Suprapubic skin (tissue), 4 donors: ENCODE data around the gene ZMAT5. TPM values are rescaled to one million over a fixed set of nuclear protein-coding genes. Genes with fewer than 3 reads are reported as not detected.

Experiments used
- DNase-seq, 2 donors: peaks; one replicate each; pipeline ENCODE4 v3.0.0-alpha.2; 2019; ENCODE audit warnings: low spot score in 2 of 2
- H3K27ac ChIP-seq: fragments of 200-600 bp; sonication (generic); one replicate; pipeline ENCODE4 v1.5.1; 2019
- H3K27me3 ChIP-seq: fragments of 200-600 bp; sonication (generic); one replicate; pipeline ENCODE4 v1.5.1; 2019
- H3K36me3 ChIP-seq: fragments of 200-600 bp; sonication (generic); one replicate; pipeline ENCODE4 v1.5.1; 2019
- H3K4me1 ChIP-seq: fragments of 200-600 bp; sonication (generic); one replicate; pipeline ENCODE4 v1.5.1; 2019
- H3K4me3 ChIP-seq: fragments of 200-600 bp; sonication (generic); one replicate; pipeline ENCODE4 v1.5.1; 2019; ENCODE audit warnings: mild to moderate bottlenecking
- H3K9me3 ChIP-seq: fragments of 200-600 bp; sonication (generic); one replicate; pipeline ENCODE4 v1.5.1; 2019
- EP300 ChIP-seq: sonication (generic); formaldehyde crosslinking; IDR thresholded peaks from one replicate; pipeline ENCODE4 v1.6.1; 2017; ENCODE audit warnings: antibody characterized with exemption
- POLR2A ChIP-seq, 2 donors: fragments of 450-650 bp; IDR thresholded peaks; one replicate each; pipeline ENCODE4 v1.6.1; 2017; ENCODE audit warnings: antibody characterized with exemption in 2 of 2, mild to moderate bottlenecking in 2 of 2, moderate library complexity in 2 of 2
- POLR2AphosphoS5 ChIP-seq, 3 donors: sonication (generic); formaldehyde crosslinking; IDR thresholded peaks; one replicate each; pipeline ENCODE4 v1.6.1; 2017; ENCODE audit warnings: antibody characterized with exemption in 3 of 3
- WGBS: methylation state at CpG from one replicate; pipeline ENCODE4 v1.1.5; 2018; 5-methylcytosine and 5-hydroxymethylcytosine counted together
- total RNA-seq, 4 donors: library from RNA; depleted of rRNA; stranded (reverse); fragments of >200 nt; gene quantifications; one replicate each; pipeline ENCODE4 v1.1.0, GENCODE V29; 2016
- TF ChIP-seq, protein P1 (sequence below), 2 donors: fragments of 200-600 bp in 1 of 2; fragments of 450-650 bp in 1 of 2; sonication (generic) in 1 of 2; IDR thresholded peaks; one replicate each; pipeline ENCODE4 v1.5.1; 2016 to 2019; ENCODE audit warnings: antibody characterized with exemption in 2 of 2, mild to moderate bottlenecking in 1 of 2, moderate library complexity in 1 of 2

ZMAT5 gene
- total RNA-seq, 4 donors from 2014 or later: 16.3 to 28.2 (median 23.1) TPM

GRCh38 chr22:29813563-29813962 is 46.8 kb upstream of the ZMAT5 start:
- no peak for TF ChIP-seq EP300
- TF ChIP-seq, protein P1, sequence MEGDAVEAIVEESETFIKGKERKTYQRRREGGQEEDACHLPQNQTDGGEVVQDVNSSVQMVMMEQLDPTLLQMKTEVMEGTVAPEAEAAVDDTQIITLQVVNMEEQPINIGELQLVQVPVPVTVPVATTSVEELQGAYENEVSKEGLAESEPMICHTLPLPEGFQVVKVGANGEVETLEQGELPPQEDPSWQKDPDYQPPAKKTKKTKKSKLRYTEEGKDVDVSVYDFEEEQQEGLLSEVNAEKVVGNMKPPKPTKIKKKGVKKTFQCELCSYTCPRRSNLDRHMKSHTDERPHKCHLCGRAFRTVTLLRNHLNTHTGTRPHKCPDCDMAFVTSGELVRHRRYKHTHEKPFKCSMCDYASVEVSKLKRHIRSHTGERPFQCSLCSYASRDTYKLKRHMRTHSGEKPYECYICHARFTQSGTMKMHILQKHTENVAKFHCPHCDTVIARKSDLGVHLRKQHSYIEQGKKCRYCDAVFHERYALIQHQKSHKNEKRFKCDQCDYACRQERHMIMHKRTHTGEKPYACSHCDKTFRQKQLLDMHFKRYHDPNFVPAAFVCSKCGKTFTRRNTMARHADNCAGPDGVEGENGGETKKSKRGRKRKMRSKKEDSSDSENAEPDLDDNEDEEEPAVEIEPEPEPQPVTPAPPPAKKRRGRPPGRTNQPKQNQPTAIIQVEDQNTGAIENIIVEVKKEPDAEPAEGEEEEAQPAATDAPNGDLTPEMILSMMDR (IDR thresholded peaks at IDR 0.05): no peak
- TF ChIP-seq POLR2AphosphoS5 (IDR thresholded peaks at IDR 0.05): no peak
- no peak for TF ChIP-seq POLR2A (IDR thresholded peaks at IDR 0.05)
- Histone ChIP-seq H3K9me3 (no peaks in the 10 kb centered on the region), H3K27me3 (no peaks in the 10 kb centered on the region), H3K4me1 (peaks cover 25% of the 10 kb centered on the region), H3K27ac (no peak overlapping the region), H3K4me3 (no peak overlapping the region), H3K36me3 (peaks cover 77% of the 10 kb centered on the region)
- 77% methylated on average over 3 of the region's 3 CpGs for WGBS
- no peak for DNase-seq

DNA sequence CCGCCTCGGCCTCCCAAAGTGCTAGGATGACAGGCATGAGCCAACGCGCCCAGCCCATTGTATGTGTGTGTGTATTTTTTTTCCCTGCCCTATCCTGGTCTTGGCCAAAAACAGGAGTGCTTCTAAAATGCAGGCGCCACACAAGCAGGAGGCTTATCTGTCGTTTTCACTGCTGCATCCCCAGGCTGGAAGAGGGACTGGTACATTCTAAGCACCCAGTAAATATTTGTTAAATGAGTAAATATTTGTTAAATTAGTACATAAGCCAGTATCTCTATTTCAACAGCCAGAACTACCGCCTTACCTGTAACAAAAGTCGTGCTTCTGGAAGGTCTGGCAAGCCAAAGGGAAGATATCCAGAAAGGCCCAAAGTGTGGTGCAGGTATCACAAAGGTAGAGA is 46.3 kb upstream of the ZMAT5 start:
- H3K27ac ChIP-seq: no peak overlapping the region
- no peaks in the 10 kb centered on the region for H3K9me3 ChIP-seq
- no peak for DNase-seq
- WGBS: 88% methylated on average over 8 of the region's 8 CpGs
- H3K36me3 ChIP-seq: peaks cover 79% of the 10 kb centered on the region
- no peak overlapping the region for H3K4me3 ChIP-seq
- H3K27me3 ChIP-seq: no peaks in the 10 kb centered on the region
- peaks cover 25% of the 10 kb centered on the region for H3K4me1 ChIP-seq
- TF ChIP-seq, protein P1 (IDR thresholded peaks at IDR 0.05): no peak
- TF ChIP-seq POLR2A (IDR thresholded peaks at IDR 0.05): no peak
- no peak for TF ChIP-seq POLR2AphosphoS5 (IDR thresholded peaks at IDR 0.05)
- TF ChIP-seq EP300: no peak

DNA sequence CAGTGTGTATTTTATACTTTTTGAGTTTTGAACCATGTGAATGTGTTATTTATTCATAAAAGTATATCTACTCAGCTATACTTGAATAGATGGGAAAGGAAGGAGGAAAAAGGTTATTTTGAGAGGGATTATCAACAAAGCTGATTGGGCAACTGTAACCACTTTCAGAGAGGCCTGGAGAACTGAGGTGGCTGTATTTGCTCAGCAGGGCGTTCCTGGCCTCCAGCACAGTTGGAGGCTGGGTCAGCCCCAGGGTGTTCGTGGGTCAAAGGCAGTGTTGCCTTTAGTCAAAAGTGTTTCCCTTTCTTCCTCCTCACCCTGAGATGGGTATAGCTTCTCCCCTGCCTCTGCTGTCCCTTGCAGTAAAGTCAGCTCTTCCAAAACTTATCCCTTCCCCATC is 44.6 kb upstream of the ZMAT5 start:
- 84% methylated on average over 2 of the region's 2 CpGs for WGBS
- DNase-seq: no peak
- peaks cover 12% of the 10 kb centered on the region for H3K4me1 ChIP-seq
- TF ChIP-seq EP300 (no peak), POLR2AphosphoS5 (IDR thresholded peaks at IDR 0.05) (no peak), POLR2A (IDR thresholded peaks at IDR 0.05) (no peak)
- TF ChIP-seq, protein P1 (IDR thresholded peaks at IDR 0.05): no peak
- no peaks in the 10 kb centered on the region for H3K9me3 ChIP-seq
- no peak overlapping the region for H3K4me3 ChIP-seq
- peaks cover 86% of the 10 kb centered on the region for H3K36me3 ChIP-seq
- no peak overlapping the region for H3K27ac ChIP-seq
- H3K27me3 ChIP-seq: no peaks in the 10 kb centered on the region

GRCh38 chr22:29810216-29810615 is 43.4 kb upstream of the ZMAT5 start:
- Histone ChIP-seq H3K4me3 (no peak overlapping the region), H3K27me3 (no peaks in the 10 kb centered on the region), H3K4me1 (peaks cover under 1% of the 10 kb centered on the region), H3K27ac (no peak overlapping the region), H3K36me3 (peaks cover 91% of the 10 kb centered on the region), H3K9me3 (no peaks in the 10 kb centered on the region)
- 80% methylated on average over 2 of the region's 2 CpGs for WGBS
- no peak for DNase-seq
- TF ChIP-seq EP300 (no peak), POLR2AphosphoS5 (IDR thresholded peaks at IDR 0.05) (no peak), POLR2A (IDR thresholded peaks at IDR 0.05) (no peak)
- TF ChIP-seq, protein P1 (IDR thresholded peaks at IDR 0.05): no peak

DNA sequence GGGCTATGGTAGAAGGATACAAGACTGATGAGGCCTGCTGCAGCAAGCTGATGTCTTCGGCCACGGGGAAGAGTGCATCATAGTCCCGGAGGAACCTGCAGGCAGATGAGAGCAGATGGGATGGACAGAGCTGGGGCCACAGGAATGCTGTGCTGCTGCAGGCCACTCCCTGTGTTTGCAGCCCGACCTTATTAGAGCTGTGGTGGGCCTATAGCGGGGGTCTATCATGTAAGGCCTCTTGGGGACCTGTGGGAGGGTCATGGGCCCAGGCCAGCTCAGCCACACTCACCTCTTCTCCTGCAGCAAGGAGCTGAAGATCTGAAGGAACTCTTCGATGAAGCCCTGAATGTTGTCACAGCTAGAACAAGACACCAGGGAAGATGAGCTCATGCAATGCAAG is 39.4 kb upstream of the ZMAT5 start:
- no peak for DNase-seq
- Histone ChIP-seq H3K4me1 (no peaks in the 10 kb centered on the region), H3K9me3 (no peaks in the 10 kb centered on the region), H3K27ac (no peak overlapping the region), H3K4me3 (no peak overlapping the region), H3K27me3 (no peaks in the 10 kb centered on the region), H3K36me3 (peaks cover 92% of the 10 kb centered on the region)
- 92% methylated on average over 6 of the region's 6 CpGs for WGBS
- no peak for TF ChIP-seq POLR2AphosphoS5 (IDR thresholded peaks at IDR 0.05)
- TF ChIP-seq, protein P1 (IDR thresholded peaks at IDR 0.05): no peak
- no peak for TF ChIP-seq EP300
- TF ChIP-seq POLR2A (IDR thresholded peaks at IDR 0.05): no peak
